NCI-H128 (cell line): ENCODE results near the gene TMEM87A.

Experiments
- DNase-seq: peaks from one replicate; lab custom pipeline; 2025; ENCODE audit not compliant: unreplicated experiment; lab: John Stamatoyannopoulos, UW

Gene TMEM87A

GRCh38 chr15:42163947-42164550 lies 109.2 kb downstream of the TMEM87A start:
- DNase-seq: no peak

GRCh38 chr15:42163291-42163690 lies 109.9 kb downstream of the TMEM87A start:
- DNase-seq: no peak
